Measurements from ENCODE around the gene HYAL3.

DNA sequence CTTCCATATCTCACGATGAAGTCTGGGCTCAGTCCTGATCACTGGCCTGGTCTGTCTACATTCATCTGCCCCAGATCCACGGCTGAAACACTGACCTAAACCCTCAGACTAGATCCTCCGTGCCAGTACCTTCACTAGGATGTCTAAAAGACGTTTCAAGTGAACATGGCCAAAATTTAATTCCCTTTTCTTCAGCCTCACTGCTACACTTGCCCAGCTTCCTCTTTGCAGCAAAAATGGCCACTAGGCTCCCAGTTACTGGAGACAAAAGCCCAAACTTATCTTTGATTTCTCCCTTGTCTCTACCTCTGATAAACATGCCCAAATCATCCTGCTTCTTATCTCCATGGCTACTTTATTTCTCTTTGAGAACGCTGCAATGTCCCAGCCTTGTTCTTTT, 39.8 kb upstream of the HYAL3 start:
- TF ChIP-seq, protein P1, sequence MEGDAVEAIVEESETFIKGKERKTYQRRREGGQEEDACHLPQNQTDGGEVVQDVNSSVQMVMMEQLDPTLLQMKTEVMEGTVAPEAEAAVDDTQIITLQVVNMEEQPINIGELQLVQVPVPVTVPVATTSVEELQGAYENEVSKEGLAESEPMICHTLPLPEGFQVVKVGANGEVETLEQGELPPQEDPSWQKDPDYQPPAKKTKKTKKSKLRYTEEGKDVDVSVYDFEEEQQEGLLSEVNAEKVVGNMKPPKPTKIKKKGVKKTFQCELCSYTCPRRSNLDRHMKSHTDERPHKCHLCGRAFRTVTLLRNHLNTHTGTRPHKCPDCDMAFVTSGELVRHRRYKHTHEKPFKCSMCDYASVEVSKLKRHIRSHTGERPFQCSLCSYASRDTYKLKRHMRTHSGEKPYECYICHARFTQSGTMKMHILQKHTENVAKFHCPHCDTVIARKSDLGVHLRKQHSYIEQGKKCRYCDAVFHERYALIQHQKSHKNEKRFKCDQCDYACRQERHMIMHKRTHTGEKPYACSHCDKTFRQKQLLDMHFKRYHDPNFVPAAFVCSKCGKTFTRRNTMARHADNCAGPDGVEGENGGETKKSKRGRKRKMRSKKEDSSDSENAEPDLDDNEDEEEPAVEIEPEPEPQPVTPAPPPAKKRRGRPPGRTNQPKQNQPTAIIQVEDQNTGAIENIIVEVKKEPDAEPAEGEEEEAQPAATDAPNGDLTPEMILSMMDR (IDR thresholded peaks at IDR 0.05) = no peak
- TF ChIP-seq EP300 (IDR thresholded peaks at IDR 0.05) (no peak), POLR2A (IDR thresholded peaks at IDR 0.05) (no peak), POLR2AphosphoS5 (IDR thresholded peaks at IDR 0.05) (no peak)

Data from sigmoid colon (tissue), 4 donors.